GM12874 (cell line): ENCODE measurements around the gene PVALEF.

Source experiments
- TF ChIP-seq, protein P1 (sequence below): IDR thresholded peaks from 2 replicates; pipeline ENCODE4 v1.5.1; 2011; ENCODE audit warnings: low read depth, mild to moderate bottlenecking, control low read depth, low read length, moderate library complexity; ENCODE audit not compliant: insufficient read depth

The PVALEF gene

GRCh38 chr17:81183807-81184206, 18.5 kb downstream of the PVALEF start:
- TF ChIP-seq, protein P1, sequence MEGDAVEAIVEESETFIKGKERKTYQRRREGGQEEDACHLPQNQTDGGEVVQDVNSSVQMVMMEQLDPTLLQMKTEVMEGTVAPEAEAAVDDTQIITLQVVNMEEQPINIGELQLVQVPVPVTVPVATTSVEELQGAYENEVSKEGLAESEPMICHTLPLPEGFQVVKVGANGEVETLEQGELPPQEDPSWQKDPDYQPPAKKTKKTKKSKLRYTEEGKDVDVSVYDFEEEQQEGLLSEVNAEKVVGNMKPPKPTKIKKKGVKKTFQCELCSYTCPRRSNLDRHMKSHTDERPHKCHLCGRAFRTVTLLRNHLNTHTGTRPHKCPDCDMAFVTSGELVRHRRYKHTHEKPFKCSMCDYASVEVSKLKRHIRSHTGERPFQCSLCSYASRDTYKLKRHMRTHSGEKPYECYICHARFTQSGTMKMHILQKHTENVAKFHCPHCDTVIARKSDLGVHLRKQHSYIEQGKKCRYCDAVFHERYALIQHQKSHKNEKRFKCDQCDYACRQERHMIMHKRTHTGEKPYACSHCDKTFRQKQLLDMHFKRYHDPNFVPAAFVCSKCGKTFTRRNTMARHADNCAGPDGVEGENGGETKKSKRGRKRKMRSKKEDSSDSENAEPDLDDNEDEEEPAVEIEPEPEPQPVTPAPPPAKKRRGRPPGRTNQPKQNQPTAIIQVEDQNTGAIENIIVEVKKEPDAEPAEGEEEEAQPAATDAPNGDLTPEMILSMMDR = no peak

GRCh38 chr17:81184555-81184954, 19.2 kb downstream of the PVALEF start:
- TF ChIP-seq, protein P1 = no peak

DNA sequence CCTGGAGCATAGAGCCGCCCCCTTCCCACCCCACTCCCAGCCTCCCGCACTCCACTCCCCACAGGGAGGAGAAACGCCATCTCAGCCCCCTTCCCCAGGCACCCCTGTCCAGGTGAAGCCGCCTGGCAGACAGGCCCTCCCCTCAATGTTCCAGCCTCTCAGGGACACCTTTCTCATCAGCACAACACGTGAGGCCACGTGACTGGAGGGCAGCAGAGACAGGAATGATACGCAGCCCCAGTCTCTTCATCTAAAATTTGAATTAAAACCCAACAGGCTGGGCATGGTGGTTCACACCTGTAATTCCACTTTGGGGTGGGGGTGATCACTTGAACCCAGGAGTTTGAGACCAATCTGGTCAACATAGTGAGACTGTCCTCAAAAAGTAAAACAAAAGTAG, 20.9 kb downstream of the PVALEF start:
- TF ChIP-seq, protein P1 = no peak

GRCh38 chr17:81187120-81187519, 21.8 kb downstream of the PVALEF start:
- TF ChIP-seq, protein P1 = no peak

GRCh38 chr17:81187586-81188490, 22.5 kb downstream of the PVALEF start:
- TF ChIP-seq, protein P1 = no peak

DNA sequence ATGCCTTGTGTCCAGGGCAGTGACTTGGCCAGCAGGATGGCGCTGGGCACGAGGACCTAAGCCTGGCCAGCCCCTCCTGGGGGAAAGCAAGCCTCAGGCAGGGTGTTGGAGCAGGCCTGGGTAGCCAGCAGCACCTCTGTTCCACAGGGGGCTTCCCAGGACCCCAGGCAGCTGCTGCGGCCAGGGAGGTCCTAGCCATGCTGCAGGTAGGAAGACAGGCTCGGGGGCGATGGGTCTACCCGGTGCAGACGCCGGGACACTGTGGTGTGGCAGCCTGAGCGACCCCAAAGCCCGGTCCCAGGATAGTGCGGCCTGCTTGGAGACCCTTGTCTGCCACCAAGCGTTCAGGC, 23.2 kb downstream of the PVALEF start:
- TF ChIP-seq, protein P1 = no peak

DNA sequence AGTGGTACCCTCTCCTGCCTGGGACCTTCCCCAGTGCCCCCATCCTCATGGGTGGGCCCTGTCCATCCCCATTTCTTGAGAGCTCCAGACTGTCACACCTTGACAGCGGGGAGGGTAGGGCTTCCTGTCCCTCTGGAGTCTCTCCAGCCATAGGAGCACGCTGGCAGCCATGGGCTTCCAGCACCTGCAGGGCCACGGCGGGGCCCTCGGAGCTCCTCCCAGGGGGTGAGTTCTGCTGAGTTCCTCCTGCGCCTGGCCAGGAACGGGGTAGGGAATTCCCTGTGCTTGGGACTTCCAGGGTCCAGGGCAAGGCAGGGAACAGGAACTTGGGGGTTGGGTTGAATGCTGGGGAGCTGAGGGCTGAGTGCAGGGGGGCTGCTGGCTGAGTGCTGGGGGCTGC, 23.7 kb downstream of the PVALEF start:
- TF ChIP-seq, protein P1 = no peak
